Adrenal gland (tissue), 12 donors: ENCODE data around the gene ARSI. TPM values are rescaled to one million over a fixed set of nuclear protein-coding genes. Genes with fewer than 3 reads are reported as not detected.

ENCODE experiments used
- DNase-seq, 7 donors: peaks; one replicate each; pipeline ENCODE4 v3.0.0-alpha.2; 2019 to 2020
- H3K27ac ChIP-seq, 5 donors: fragments of 200-600 bp; sonication (generic) in 4 of 5; 1 replicate in 3 of 5; 2 replicates in 2 of 5; pipeline versions ENCODE4 v1.5.1 to v1.8.0; 2016 to 2020; ENCODE audit warnings: mild to moderate bottlenecking in 1 of 5
- H3K27me3 ChIP-seq: fragments of 200-600 bp; 2 replicates; pipeline ENCODE4 v1.8.0; 2021
- H3K36me3 ChIP-seq, 2 donors: fragments of 200-600 bp; replicated peaks in 1 of 2; 1 replicate in 1 of 2; 2 replicates in 1 of 2; pipeline versions ENCODE4 v1.5.1 to v1.8.0; 2018 to 2022
- H3K4me1 ChIP-seq, 2 donors: fragments of 200-600 bp; replicated peaks in 1 of 2; 1 replicate in 1 of 2; 2 replicates in 1 of 2; pipeline versions ENCODE4 v1.5.1 to v1.8.0; 2018 to 2021
- H3K4me3 ChIP-seq, 4 donors: fragments of 200-600 bp; sonication (generic) in 3 of 4; one replicate each; pipeline ENCODE4 v1.5.1; 2016 to 2018
- H3K9me3 ChIP-seq, 3 donors: fragments of 200-600 bp; sonication (generic) in 1 of 3; replicated peaks in 1 of 3; 1 replicate in 2 of 3; 2 replicates in 1 of 3; pipeline versions ENCODE4 v1.5.1 to v1.8.0; 2016 to 2021
- CTCF ChIP-seq, 6 experiments: fragments of 450-650 bp in 4 of 6; fragments of 200-600 bp in 2 of 6; sonication (generic) in 1 of 6; IDR thresholded peaks; 1 replicate in 5 of 6; 2 replicates in 1 of 6; pipeline versions ENCODE4 v1.5.1 to v1.8.0; 2016 to 2021; ENCODE audit warnings: antibody characterized with exemption in 6 of 6, mild to moderate bottlenecking in 2 of 6, moderate library complexity in 1 of 6
- POLR2A ChIP-seq, 2 donors: fragments of 450-650 bp; IDR thresholded peaks; one replicate each; pipeline ENCODE4 v1.6.1; 2017; ENCODE audit warnings: antibody characterized with exemption in 2 of 2, mild to moderate bottlenecking in 2 of 2, moderate library complexity in 1 of 2
- WGBS, 4 donors: extraction: QIAGEN DNeasy Blood & Tissue Kit in 2 of 4; methylation state at CpG; one replicate each; pipeline versions ENCODE4 v1.1.5 to v1.1.7; 2013 to 2017; 5-methylcytosine and 5-hydroxymethylcytosine counted together
- intact Hi-C, 2 donors: fragments of 100-400 bp; cut with DNase I; formaldehyde crosslinking; loops; one replicate each; pipeline versions ENCODE4 v1.14.1 to v1.15.0; 2022 to 2023
- polyA plus RNA-seq, 3 donors: library from polyadenylated mRNA; stranded (reverse); fragments of 200-250 nt in 2 of 3; fragments of 350-450 nt in 1 of 3; fragmentation: Illumina TruSeq in 1 of 3; extraction: RNeasy Lipid Tissue Mini Kit (QIAGEN cat#74804) in 1 of 3; gene quantifications; one replicate each; pipeline ENCODE4 v1.2.3, GENCODE V29; 2013 to 2014
- total RNA-seq, 9 donors: library from RNA; depleted of rRNA in 4 of 9; stranded (reverse); fragments of >200 nt in 4 of 9; fragments of 120-200 nt in 1 of 9; fragmentation: NEBNext Ultra II Directional in 1 of 9; extraction: Animal tissue kit (Norgen Biotek cat#: 25700) in 1 of 9; gene quantifications; one replicate each; pipeline versions ENCODE4 v1.1.0 to v1.2.4, GENCODE V29; 2013 to 2023
- donor health status: healthy with polysubstance abuse.
- donor health status: Bipolar disorder and iron deficiency.
- donor health status: DM: yes; HTN: yes; CAD: no.
- donor health status: DM: no; HTN: no; CAD: no.
- donor health status: DM: no; HTN: no; CAD: no.
- donor health status: DM: yes; HTN: yes; CAD: no.

Gene ARSI
- total and polyA plus RNA-seq, 12 donors, result 0.12 to 0.96 (median 0.39) TPM; not detected in 2

- 86 to 93% (median 92%) methylated on average over 6 of the region's 6 CpGs for WGBS, 4 donors
- no peak for TF ChIP-seq CTCF (IDR thresholded peaks at IDR 0.05)
- TF ChIP-seq POLR2A (IDR thresholded peaks at IDR 0.05), result no peak
These were observed 10.8 kb upstream of the ARSI start for GRCh38 chr5:150313501-150313900.

DNA sequence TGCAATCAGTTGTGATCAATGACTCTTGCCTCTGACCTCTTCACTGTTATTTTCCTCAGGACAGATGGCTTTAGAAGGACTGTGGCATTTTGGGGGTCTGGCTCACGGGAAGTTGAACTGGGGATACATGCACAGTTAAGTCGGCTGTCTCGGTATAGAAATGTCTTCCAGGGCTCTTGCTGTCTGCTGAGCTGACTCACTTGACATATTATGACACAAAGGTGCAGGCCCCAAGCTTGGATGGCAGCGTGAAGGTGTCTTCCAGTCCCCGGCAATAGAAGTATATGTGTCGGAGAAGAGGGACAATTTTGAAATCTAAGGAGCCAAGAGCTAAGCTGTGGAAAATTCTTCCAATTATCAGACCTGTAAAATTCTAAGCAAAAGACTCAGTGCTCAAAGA lies 9.8 kb upstream of the ARSI start:
- no peak overlapping the region for H3K4me3 ChIP-seq
- DNase-seq, result no peak
- no peaks in the 10 kb centered on the region for H3K9me3 ChIP-seq
- peaks cover 5 to 9% of the 10 kb centered on the region in 2 donors for H3K4me1 ChIP-seq
- intact Hi-C loops, result no loop called here
- no peaks in the 10 kb centered on the region for H3K36me3 ChIP-seq
- no peaks in the 10 kb centered on the region for H3K27me3 ChIP-seq
- TF ChIP-seq POLR2A (IDR thresholded peaks at IDR 0.05) (no peak), CTCF (IDR thresholded peaks at IDR 0.05) (no peak)
- WGBS, 4 donors, result 83 to 89% (median 88%) methylated on average over 6 of the region's 6 CpGs
- no peak overlapping the region for H3K27ac ChIP-seq

More at GRCh38 chr5:150313501-150313900, 10.8 kb upstream of the ARSI start:
- no peak for DNase-seq
- intact Hi-C loops, result no loop called here
- H3K9me3 ChIP-seq, result no peaks in the 10 kb centered on the region
- H3K36me3 ChIP-seq, result no peaks in the 10 kb centered on the region
- peaks cover 8 to 15% of the 10 kb centered on the region in 2 donors for H3K4me1 ChIP-seq
- H3K4me3 ChIP-seq, result no peak overlapping the region
- H3K27ac ChIP-seq, result no peak overlapping the region
- H3K27me3 ChIP-seq, result no peaks in the 10 kb centered on the region

GRCh38 chr5:150311015-150311692 lies 8.4 kb upstream of the ARSI start:
- no peaks in the 10 kb centered on the region for H3K4me1 ChIP-seq
- H3K4me3 ChIP-seq, result no peak overlapping the region
- no peak overlapping the region for H3K27ac ChIP-seq
- no peak for DNase-seq
- TF ChIP-seq CTCF (IDR thresholded peaks at IDR 0.05) (no peak), POLR2A (IDR thresholded peaks at IDR 0.05) (no peak)
- H3K27me3 ChIP-seq, result no peaks in the 10 kb centered on the region
- no peaks in the 10 kb centered on the region for H3K9me3 ChIP-seq
- WGBS, 4 donors, result 80 to 94% (median 89%) methylated on average over 6 to 7 of the region's 7 CpGs
- intact Hi-C loops, result no loop called here
- H3K36me3 ChIP-seq, result no peaks in the 10 kb centered on the region

DNA sequence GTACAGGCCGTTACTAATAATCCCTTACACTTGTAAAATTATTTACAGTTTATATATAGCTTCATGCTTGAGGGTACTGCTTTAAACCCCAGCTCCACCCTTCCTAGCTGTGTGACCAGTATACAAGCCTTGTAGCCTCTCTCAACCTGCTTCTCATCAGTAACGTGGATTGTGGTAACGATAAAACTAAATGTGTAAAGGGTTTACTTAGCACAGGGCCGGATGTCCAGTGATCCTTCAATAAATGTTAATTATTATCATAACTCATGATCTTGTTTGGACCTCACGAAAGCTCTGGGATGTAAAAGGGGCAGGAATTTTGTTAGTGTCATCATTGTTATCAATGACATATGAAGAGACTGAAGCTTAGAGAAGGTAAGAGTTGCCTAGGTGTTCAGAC lies 7.5 kb upstream of the ARSI start:
- no peaks in the 10 kb centered on the region for H3K9me3 ChIP-seq
- no peaks in the 10 kb centered on the region for H3K36me3 ChIP-seq
- intact Hi-C loops, result no loop called here
- TF ChIP-seq POLR2A (IDR thresholded peaks at IDR 0.05) (no peak), CTCF (IDR thresholded peaks at IDR 0.05) (no peak)
- 78 to 90% (median 88%) methylated on average over 5 of the region's 5 CpGs for WGBS, 4 donors
- H3K27ac ChIP-seq, result no peak overlapping the region
- DNase-seq, result no peak
- no peaks in the 10 kb centered on the region for H3K4me1 ChIP-seq
- H3K27me3 ChIP-seq, result no peaks in the 10 kb centered on the region
- no peak overlapping the region for H3K4me3 ChIP-seq
